ENCODE results near the gene THTPA. TPM values are rescaled to one million over a fixed set of nuclear protein-coding genes. Genes with fewer than 3 reads are reported as not detected.

THTPA gene
- total and polyA plus RNA-seq, 2 of the 13 experiments (the other 11 are each of a cell fraction or from before 2014, with no cell fraction given) = 7.4 to 8.7 TPM

- 0 out of 2 replicates have a peak, but pooled peaks have one; percentile 10 for TF ChIP-seq DRAP1 (CRISPR knock-in tag; IDR thresholded peaks at IDR 0.05)
- peak; percentile 34; the same call in 1 of the 2 replicates for TF ChIP-seq AKNA (CRISPR knock-in tag; IDR thresholded peaks at IDR 0.05; ENCODE audit: borderline replicate concordance)
- no peak for TF ChIP-seq ZNF224 (CRISPR knock-in tag; IDR thresholded peaks at IDR 0.05)
- TF ChIP-seq RBM22 (optimal IDR thresholded peaks at IDR 0.05; ENCODE audit: low read length) = peak; percentile 97
- TF ChIP-seq RFXANK (CRISPR knock-in tag; IDR thresholded peaks at IDR 0.05) = peak; percentile 5; the same call in 1 of the 2 replicates
- no peak for TF ChIP-seq ZNF207 (IDR thresholded peaks at IDR 0.05; ENCODE audit: borderline replicate concordance)
- peak; percentile 28 for TF ChIP-seq HNRNPK (IDR thresholded peaks at IDR 0.05; ENCODE audit: low read depth, low read length, poor library complexity, severe bottlenecking)
- peak; percentile 52; the same call in 1 of the 2 replicates for TF ChIP-seq ZNF557 (CRISPR knock-in tag; IDR thresholded peaks at IDR 0.05)
- 0 out of 2 replicates have a peak, but pooled peaks have one; percentile 10 for TF ChIP-seq NFATC3 (CRISPR knock-in tag; IDR thresholded peaks at IDR 0.05)
- 0 out of 2 replicates have a peak, but pooled peaks have one; percentile 24 for TF ChIP-seq ZNF570 (CRISPR knock-in tag; IDR thresholded peaks at IDR 0.05; ENCODE audit: borderline replicate concordance)
- peak; percentile 87 for TF ChIP-seq RBFOX2 (IDR thresholded peaks at IDR 0.05; ENCODE audit: low read depth, low read length)
- TF ChIP-seq RERE (CRISPR knock-in tag; IDR thresholded peaks at IDR 0.05; ENCODE audit: low read depth) = no peak
- no peak; a peak in 1 of 4 replicates for TF ChIP-seq KLF16 (CRISPR knock-in tag; IDR thresholded peaks at IDR 0.05)
- TF ChIP-seq KDM3A (CRISPR knock-in tag; IDR thresholded peaks at IDR 0.05; ENCODE audit: low read depth) = 0 out of 2 replicates have a peak, but pooled peaks have one; percentile 12
- no peak for TF ChIP-seq CAMTA2 (CRISPR knock-in tag; IDR thresholded peaks at IDR 0.05; ENCODE audit: borderline replicate concordance)
- TF ChIP-seq ZNF326 (CRISPR knock-in tag; IDR thresholded peaks at IDR 0.05; ENCODE audit: borderline replicate concordance) = no peak
These were observed 27.1 kb downstream of the THTPA start (continued) for GRCh38 chr14:23582906-23583760.

All from HepG2 (cell line).